Measurements from ENCODE around the gene IL12RB2. TPM values are rescaled to one million over a fixed set of nuclear protein-coding genes. Genes with fewer than 3 reads are reported as not detected.

The IL12RB2 gene
- total and polyA plus RNA-seq, 2 donors (not counting 3 experiments of a cell fraction or from before 2014, with no cell fraction given), result 0.42 TPM; not detected in 1

- ChIA-PET POLR2A (no interaction called here), CTCF (interaction anchor here (1.0 to 1.6 kb wide), 9 partner anchors 8 to 161 kb away, joined by 3 to 5 read pairs (median 3); no protein-coding TSS in a partner anchor)
- FAIRE-seq (no peak), DNase-seq (ENCODE audit: low read depth, low spot score) (no peak)
- H3K4me3 ChIP-seq (replicated peaks in 1 of 3; ENCODE audit: insufficient read depth in 1 of 3, low read depth in 1 of 3, low read length in 3 of 3), result no peak overlapping the region
- no peak overlapping the region for H3K9ac ChIP-seq (replicated peaks; ENCODE audit: extremely low read depth, insufficient read depth, low read length)
- H3K4me2 ChIP-seq (ENCODE audit: insufficient read depth, low read length), result no peak overlapping the region
- no peaks in the 10 kb centered on the region for H3K36me3 ChIP-seq (ENCODE audit: control insufficient read depth in 2 of 2, extremely low read depth in 1 of 2, insufficient read depth in 2 of 2, low read length in 2 of 2)
- H4K20me1 ChIP-seq (replicated peaks; ENCODE audit: control insufficient read depth, extremely low read depth, insufficient read depth, low read length), result no peaks in the 10 kb centered on the region
- no TSS peak for BruUV-seq (replicated peaks)
- no peak overlapping the region for H2AFZ ChIP-seq (ENCODE audit: low read depth, low read length)
- dilution Hi-C loops (cut with MboI; ENCODE audit: extremely low pct_ligation_motif_present, low sequenced_read_pairs), result no loop called here
- H3K79me2 ChIP-seq (ENCODE audit: control insufficient read depth, insufficient read depth, low read length), result no peaks in the 10 kb centered on the region
- no peak for TF ChIP-seq POLR2A (IDR thresholded peaks at IDR 0.05; ENCODE audit: low read depth, low read length)
- TF ChIP-seq FOS (IDR thresholded peaks at IDR 0.05; ENCODE audit: borderline replicate concordance, insufficient read depth, low read length), result peak; percentile 5
- intact Hi-C loops (cut with micrococcal nuclease), result no loop called here
- H3K27me3 ChIP-seq (ENCODE audit: control insufficient read depth in 2 of 2, insufficient read depth in 2 of 2, low read length in 2 of 2), result peaks cover 4% of the 10 kb centered on the region in 2 experiments
- H3K9me1 ChIP-seq (replicated peaks; ENCODE audit: control insufficient read depth, extremely low read depth, insufficient read depth, low read length), result no peaks in the 10 kb centered on the region
- no peaks in the 10 kb centered on the region for H3K4me1 ChIP-seq (ENCODE audit: control insufficient read depth, extremely low read depth, insufficient read depth, low read length)
- H3K9me3 ChIP-seq (replicated peaks; ENCODE audit: control insufficient read depth, insufficient read depth, low read length), result no peaks in the 10 kb centered on the region
- no peak overlapping the region for H3K27ac ChIP-seq (ENCODE audit: insufficient read depth, low read depth, low read length)
These were observed 32.1 kb downstream of the IL12RB2 start for GRCh38 chr1:67339623-67340343.

GRCh38 chr1:67342076-67342890 is 34.6 kb downstream of the IL12RB2 start:
- H3K9me3 ChIP-seq (replicated peaks; ENCODE audit: control insufficient read depth, insufficient read depth, low read length), result no peaks in the 10 kb centered on the region
- no peak overlapping the region for H3K27ac ChIP-seq (ENCODE audit: insufficient read depth, low read depth, low read length)
- dilution Hi-C loops (cut with MboI; ENCODE audit: extremely low pct_ligation_motif_present, low sequenced_read_pairs), result no loop called here
- POLR2A ChIA-PET, result no interaction called here
- no peaks in the 10 kb centered on the region for H4K20me1 ChIP-seq (replicated peaks; ENCODE audit: control insufficient read depth, extremely low read depth, insufficient read depth, low read length)
- H3K4me2 ChIP-seq (ENCODE audit: insufficient read depth, low read length), result no peak overlapping the region
- CTCF ChIA-PET, result interaction anchor here (1.1 to 1.2 kb wide), 2 partner anchors 158 to 160 kb away, joined by 3 to 5 read pairs; no protein-coding TSS in a partner anchor
- no peak for DNase-seq (ENCODE audit: low read depth, low spot score)
- intact Hi-C loops (cut with micrococcal nuclease), result no loop called here
- no peak for FAIRE-seq
- no peaks in the 10 kb centered on the region for H3K9me1 ChIP-seq (replicated peaks; ENCODE audit: control insufficient read depth, extremely low read depth, insufficient read depth, low read length)
- H3K79me2 ChIP-seq (ENCODE audit: control insufficient read depth, insufficient read depth, low read length), result no peaks in the 10 kb centered on the region
- H2AFZ ChIP-seq (ENCODE audit: low read depth, low read length), result no peak overlapping the region
- H3K4me1 ChIP-seq (ENCODE audit: control insufficient read depth, extremely low read depth, insufficient read depth, low read length), result no peaks in the 10 kb centered on the region
- no TSS peak for BruUV-seq (replicated peaks)
- no peak overlapping the region for H3K9ac ChIP-seq (replicated peaks; ENCODE audit: extremely low read depth, insufficient read depth, low read length)
- peaks cover 2 to 12% of the 10 kb centered on the region in 2 experiments for H3K27me3 ChIP-seq (ENCODE audit: control insufficient read depth in 2 of 2, insufficient read depth in 2 of 2, low read length in 2 of 2)
- H3K36me3 ChIP-seq (ENCODE audit: control insufficient read depth in 2 of 2, extremely low read depth in 1 of 2, insufficient read depth in 2 of 2, low read length in 2 of 2), result no peaks in the 10 kb centered on the region
- TF ChIP-seq, protein P1, sequence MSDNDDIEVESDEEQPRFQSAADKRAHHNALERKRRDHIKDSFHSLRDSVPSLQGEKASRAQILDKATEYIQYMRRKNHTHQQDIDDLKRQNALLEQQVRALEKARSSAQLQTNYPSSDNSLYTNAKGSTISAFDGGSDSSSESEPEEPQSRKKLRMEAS (IDR thresholded peaks at IDR 0.05; ENCODE audit: insufficient read depth, insufficient read length), result no peak
- no peak for TF ChIP-seq EZH2 (IDR thresholded peaks at IDR 0.05; ENCODE audit: borderline replicate concordance, low read depth, low read length, severe bottlenecking)
- no peak for TF ChIP-seq GATA2 (IDR thresholded peaks at IDR 0.05; ENCODE audit: insufficient read depth, insufficient read length, low read depth, low read length)
- TF ChIP-seq POLR2AphosphoS5 (IDR thresholded peaks at IDR 0.05; ENCODE audit: insufficient read depth, low read depth, low read length), result no peak
- TF ChIP-seq FOS (IDR thresholded peaks at IDR 0.05; ENCODE audit: borderline replicate concordance, insufficient read depth, low read length), result no peak
- TF ChIP-seq JUN (IDR thresholded peaks at IDR 0.05; ENCODE audit: borderline replicate concordance, insufficient read depth, insufficient read length, low read depth), result no peak
- no peak for TF ChIP-seq MYC (IDR thresholded peaks at IDR 0.05; ENCODE audit: low read depth, low read length)
- TF ChIP-seq, protein P2, sequence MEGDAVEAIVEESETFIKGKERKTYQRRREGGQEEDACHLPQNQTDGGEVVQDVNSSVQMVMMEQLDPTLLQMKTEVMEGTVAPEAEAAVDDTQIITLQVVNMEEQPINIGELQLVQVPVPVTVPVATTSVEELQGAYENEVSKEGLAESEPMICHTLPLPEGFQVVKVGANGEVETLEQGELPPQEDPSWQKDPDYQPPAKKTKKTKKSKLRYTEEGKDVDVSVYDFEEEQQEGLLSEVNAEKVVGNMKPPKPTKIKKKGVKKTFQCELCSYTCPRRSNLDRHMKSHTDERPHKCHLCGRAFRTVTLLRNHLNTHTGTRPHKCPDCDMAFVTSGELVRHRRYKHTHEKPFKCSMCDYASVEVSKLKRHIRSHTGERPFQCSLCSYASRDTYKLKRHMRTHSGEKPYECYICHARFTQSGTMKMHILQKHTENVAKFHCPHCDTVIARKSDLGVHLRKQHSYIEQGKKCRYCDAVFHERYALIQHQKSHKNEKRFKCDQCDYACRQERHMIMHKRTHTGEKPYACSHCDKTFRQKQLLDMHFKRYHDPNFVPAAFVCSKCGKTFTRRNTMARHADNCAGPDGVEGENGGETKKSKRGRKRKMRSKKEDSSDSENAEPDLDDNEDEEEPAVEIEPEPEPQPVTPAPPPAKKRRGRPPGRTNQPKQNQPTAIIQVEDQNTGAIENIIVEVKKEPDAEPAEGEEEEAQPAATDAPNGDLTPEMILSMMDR (IDR thresholded peaks at IDR 0.05; ENCODE audit: extremely low read depth in 1 of 2, insufficient read depth in 1 of 2, low read depth in 1 of 2, low read length in 2 of 2), result no peak
- TF ChIP-seq POLR2A (IDR thresholded peaks at IDR 0.05; ENCODE audit: low read depth, low read length), result no peak
- no peak overlapping the region for H3K4me3 ChIP-seq (replicated peaks in 1 of 3; ENCODE audit: insufficient read depth in 1 of 3, low read depth in 1 of 3, low read length in 3 of 3)

Data from endothelial cell of umbilical vein (primary cell).